Measurements from ENCODE around the gene SLC2A13.
"Not testable (repeated sequence)": the region's sequence is repeated elsewhere in the genome, so short reads cannot be mapped to it uniquely, and the experiment has no call there.

SLC2A13 gene

GRCh38 chr12:39920222-39920621 lies 185.7 kb downstream of the SLC2A13 start:
- no peak for DNase-seq

- DNase-seq, result no peak
Measured at GRCh38 chr12:39919790-39920189, 186.1 kb downstream of the SLC2A13 start.

DNA sequence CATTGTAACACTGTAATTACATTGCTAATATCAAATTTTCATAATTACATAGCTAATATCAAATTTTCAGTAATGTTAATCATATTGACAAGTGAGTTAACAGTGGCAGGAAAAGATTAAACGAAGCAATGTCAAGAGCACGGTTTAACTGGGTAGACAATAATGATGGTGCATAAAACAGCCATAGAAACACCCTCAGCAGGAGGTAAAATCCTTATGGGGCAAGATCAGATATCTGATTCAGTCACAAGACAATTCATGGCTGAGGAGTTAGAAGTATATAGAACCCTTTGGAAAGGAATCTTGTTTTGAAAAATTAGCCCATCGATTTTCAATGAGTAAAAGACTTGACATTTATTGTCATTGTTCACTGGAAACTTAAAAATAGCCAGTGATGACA lies 190.6 kb downstream of the SLC2A13 start:
- DNase-seq, result no peak

DNA sequence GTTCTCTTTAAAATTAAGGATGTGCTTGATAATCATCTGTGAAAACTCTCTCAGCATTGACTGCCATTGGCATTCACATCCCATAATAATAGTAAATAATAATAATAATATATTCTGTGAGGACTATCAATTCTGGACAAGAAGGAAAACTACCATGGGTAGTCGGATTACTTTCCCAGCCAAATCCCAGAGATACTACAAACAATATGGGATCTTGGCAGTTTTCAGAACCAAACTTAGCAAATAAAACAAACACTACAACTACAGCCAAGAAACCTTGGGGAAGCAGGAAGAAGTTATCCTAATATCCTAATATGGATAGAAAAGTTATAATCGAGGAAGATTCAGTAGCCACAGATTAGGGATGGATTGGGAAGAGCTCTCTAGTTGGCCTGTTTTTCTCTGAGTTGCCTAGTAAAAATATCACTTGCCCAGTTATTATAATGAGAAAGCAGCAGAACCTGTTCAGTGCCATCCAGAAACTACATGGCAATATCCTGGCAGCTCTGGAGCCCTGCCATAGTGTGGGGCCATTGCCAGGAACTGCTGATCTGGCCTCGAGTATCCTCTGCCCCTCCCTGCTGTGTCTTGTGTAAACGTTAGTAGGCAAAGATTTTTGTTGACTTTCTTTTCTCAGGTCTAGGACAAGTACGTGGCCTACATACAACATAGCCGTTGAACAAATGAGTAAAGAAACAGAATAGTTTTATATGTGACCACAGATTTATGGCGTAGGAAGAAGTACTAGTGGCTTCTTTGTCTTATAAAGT lies 193.5 kb downstream of the SLC2A13 start:
- no peak for DNase-seq

DNA sequence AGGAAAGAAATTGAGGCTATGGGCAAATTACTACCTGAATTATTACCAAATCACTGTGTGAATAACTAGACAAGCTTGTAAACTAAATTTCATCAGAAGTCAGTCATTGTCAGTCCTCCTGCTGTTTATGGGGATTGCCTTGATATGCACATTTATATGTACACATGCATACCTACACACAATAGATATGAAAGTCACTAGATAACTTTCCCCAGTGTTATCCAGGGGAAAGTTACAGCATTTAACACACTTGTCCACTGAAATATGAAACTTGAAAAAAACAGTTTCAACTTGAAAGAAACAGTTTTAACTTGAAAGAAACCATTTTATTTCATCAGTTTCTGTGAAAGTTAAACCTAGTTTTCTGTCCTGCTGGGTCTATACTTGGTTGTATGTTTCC lies 199.6 kb downstream of the SLC2A13 start:
- no peak for DNase-seq

DNA sequence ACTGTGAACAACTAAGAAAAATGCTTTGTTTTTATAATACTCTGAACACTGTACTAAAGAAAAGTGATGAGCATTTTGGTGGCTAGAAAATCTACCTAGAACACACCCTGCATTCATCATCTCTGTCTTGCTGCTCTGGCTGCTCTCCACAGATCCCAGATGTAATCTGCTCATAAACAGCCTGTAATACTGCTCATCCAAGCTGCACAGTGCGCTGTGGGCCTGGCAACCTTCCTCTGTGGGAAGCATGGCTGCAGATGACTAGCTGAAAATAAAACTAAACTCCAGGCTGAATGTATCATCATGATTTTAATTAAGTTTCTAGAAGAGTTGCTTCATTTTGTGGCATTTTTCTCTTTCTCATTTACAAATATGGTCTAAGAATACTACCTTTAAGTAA lies 200.7 kb downstream of the SLC2A13 start:
- no peak for DNase-seq

DNA sequence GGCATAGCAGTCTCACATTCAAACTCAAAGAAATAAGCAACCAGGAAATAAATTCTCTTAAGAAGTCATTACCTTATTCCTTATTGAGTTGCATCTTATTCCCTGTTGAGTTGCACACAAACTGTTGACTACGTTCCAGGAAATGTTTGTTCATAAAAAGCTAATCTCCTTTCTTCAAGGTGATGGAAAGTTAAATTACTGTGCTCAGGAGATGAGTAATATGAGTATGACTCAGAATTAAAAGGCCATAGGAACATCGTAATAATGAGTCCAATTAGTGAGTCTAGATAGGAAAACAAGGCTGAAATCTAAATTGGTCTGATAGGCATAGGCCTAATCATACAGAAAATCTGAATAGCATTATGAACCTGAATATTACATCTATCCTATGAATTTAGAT lies 203.1 kb downstream of the SLC2A13 start:
- DNase-seq, result no peak

DNA sequence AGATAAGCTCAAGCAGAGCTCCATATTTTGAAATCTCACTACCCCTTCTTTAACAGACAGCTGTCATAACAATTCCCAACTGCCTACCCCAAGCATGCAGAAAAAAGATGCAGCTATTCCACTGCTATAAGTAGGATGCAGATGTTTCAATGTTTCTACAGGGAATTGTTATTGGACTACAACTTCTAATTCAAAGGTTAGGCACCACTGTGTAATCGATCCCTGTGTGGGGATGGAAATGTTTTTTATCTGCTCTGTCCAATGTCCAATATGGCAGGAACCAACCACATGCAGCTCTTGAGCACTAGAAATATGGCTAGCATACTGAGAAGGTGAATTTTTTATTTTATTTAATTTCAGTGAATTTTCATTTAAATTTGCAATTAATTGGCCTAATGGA lies 208.6 kb downstream of the SLC2A13 start:
- no peak for DNase-seq

DNA sequence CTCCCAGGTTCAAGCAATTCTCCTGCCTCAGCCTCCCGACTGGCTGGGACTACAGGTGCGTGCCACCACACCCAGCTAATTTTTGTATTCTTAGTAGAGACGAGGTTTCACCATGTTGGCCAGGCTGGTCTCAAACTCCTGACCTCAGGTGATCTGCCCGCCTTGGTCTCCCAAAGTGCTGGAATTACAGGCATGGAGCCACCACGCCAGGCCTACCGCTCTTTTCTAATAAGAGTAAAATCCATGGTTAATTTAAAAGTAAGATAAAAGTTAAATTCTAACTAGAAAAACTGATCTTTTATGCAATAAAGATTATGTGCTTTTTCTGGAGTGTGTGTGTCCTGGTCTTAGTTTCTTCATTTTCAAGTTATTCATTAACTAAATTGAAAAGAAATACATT lies 212.5 kb downstream of the SLC2A13 start:
- DNase-seq, result not testable (repeated sequence)

- no peak for DNase-seq
Measured at GRCh38 chr12:39892146-39892545, 213.7 kb downstream of the SLC2A13 start.

DNA sequence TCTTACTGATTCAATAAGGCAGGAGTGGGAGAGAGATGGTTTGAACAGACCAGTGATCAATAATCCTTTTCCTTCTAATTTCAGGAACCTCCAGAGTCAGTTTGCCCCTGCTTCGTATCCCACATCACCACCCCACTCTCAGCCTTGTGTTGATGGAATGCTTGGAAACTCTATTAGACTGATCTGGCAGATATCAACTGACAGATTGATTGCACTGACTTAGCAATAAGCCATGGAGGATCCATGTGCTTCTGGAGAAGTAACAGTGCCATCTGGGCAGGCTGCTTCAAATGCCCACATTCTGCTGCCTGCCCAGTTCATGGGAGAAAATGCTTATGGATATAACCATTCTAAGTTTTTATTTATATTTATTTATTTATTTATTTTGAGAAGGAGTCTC lies 218.0 kb downstream of the SLC2A13 start:
- DNase-seq, result no peak

GRCh38 chr12:39886106-39886505 lies 219.8 kb downstream of the SLC2A13 start:
- no peak for DNase-seq

GRCh38 chr12:39884616-39885125 lies 221.2 kb downstream of the SLC2A13 start:
- DNase-seq, result no peak

DNA sequence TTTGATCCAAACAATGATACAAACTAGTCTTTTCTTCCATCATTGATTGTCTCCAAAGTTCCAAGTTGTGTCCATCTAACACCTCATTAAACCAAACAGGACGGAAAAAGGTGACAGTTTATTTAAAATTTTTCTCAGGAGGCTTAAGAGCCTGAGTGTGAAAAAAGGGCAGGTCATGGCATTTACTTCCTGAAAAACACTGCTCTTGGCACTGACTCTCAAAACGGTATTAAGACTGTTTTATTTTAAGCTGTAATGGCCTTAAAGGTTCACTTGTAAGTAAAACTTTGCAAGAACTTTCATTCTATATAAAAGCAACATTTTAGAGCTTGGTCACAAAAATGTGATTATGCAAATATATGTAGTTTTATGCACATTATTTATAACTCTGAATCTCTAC lies 222.5 kb downstream of the SLC2A13 start:
- no peak for DNase-seq

DNA sequence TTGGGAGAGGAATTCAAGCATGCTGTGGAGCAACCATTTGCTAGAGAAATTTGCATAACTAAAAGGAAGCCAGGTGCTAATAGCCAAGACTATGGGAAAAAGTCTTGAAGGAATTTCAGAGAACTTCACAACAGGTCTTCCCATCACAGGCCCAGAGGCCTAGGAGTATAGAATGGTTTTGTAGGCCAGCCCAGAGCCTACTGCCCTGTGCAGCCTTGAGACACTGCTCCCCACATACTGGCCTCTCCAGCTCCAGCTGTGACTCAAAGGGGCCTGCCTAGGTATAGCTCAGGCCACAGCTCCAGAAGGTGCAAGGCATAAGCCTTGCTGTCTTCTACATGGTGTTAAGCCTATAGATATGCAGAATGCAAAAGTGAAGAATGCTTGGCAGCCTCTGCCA lies 227.1 kb downstream of the SLC2A13 start:
- DNase-seq, result no peak

DNA sequence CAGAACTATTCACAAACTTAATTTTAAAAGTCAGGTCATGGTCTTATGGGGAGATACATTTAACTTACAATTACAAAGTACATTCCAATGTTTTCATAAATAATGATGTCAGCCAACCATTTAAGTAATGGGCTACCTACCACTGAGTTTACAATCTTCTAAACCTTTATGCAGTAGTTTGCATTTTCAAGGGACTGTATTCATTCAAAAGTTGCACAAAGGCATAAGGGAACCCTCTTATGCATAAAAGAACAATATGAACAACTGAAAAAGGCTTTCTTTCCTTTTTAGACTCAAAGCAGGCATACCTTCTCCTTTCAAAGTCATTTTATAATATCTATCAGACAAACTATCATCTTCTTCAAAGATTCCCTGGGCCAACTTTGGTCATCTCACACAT lies 230.2 kb downstream of the SLC2A13 start:
- DNase-seq, result no peak

DNA sequence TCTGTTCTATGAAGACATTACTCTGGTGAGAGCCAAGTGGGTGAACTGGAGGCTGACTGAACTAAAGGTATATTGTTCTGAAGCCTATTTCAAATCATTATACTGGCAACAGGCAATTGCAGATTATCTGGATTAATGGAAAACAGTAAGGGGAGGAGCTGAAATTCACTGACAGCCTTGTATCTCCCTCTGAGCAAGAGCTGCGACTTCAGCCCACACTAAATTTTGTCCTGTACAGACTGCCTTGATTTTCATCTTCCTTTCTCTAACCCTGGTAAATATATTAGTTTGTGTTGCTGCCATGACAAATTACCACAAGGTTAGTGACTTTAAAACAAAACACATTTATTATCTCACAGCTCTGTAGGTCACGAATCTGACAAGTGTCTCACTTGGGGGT lies 231.1 kb downstream of the SLC2A13 start:
- DNase-seq, result no peak

DNA sequence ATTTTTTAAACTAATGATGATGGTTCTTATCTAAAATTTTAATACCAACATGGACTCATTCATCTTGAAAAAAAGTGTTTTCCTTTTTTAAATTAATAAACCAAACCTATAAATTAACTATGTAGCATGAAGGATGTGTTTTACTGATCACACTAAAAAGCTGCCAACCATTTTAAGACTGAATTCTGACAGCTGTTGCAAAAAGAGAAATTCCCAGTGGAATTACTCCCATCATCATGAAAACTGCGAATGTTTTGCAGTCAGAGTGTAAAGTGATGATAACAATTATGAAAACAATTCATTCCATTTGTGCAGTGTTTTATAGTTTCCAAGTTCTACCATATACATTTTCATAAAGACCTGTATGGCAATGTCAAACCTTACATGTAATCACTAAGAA lies 232.8 kb downstream of the SLC2A13 start:
- no peak for DNase-seq

GRCh38 chr12:39872425-39872824 lies 233.5 kb downstream of the SLC2A13 start:
- DNase-seq, result no peak

GRCh38 chr12:39868328-39868725 lies 237.6 kb downstream of the SLC2A13 start:
- no peak for DNase-seq

GRCh38 chr12:39867631-39868327 lies 238.1 kb downstream of the SLC2A13 start:
- DNase-seq, result no peak

GRCh38 chr12:39866135-39866534 lies 239.7 kb downstream of the SLC2A13 start:
- no peak for DNase-seq

- no peak for DNase-seq
Measured at GRCh38 chr12:39860695-39861094, 245.2 kb downstream of the SLC2A13 start.

DNA sequence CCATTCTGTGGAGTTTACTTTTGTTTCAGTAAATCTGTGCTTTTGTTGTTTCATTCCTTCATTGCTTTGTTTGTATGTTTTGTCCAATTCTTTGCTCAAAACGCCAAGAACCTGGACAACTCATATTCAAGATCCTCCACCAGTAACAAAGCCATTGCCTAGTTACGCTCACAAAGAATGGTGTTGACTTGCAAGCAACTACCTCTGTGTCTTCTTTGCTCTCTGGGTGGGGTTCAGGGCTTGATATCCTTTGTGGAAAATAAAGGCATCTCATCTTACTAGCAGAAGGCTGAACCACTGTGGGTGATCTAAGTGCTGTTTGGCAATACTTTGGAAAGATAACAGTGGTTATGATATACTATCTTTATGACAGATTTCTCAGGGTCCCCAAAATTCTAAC lies 252.9 kb downstream of the SLC2A13 start:
- DNase-seq, result no peak

DNA sequence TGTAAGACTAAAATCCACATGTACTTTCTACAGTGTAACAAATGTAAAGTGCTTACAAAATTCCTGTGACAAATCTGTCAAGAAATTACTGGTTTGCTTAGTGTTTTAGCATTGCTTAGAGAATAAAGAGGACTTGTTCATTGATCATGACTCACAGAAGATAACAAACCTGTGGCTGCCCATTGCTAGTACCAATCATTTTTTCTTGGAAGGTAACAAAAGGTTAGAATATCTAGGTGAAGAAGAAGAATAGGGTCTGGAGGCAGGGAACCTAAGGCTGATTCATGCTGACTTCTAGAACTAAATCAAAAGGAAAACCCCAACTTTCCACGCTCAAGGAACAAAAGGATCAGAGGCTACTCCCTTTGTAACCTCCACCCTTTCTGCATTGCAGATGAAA lies 253.5 kb downstream of the SLC2A13 start:
- no peak for DNase-seq

All from stimulated activated CD4-positive, alpha-beta T cell treated with anti-CD3 and anti-CD28 coated beads, Interleukin-4, amount 100 ng/mL, for 24 hours (primary cell).